ENCODE data around the gene KLRC4. TPM values are rescaled to one million over a fixed set of nuclear protein-coding genes. Genes with fewer than 3 reads are reported as not detected.
"Not testable (repeated sequence)": the region's sequence is repeated elsewhere in the genome, so short reads cannot be mapped to it uniquely, and the experiment has no call there.

KLRC4 gene
- total and polyA plus RNA-seq, 2 donors from 2014 or later = 1.4 TPM; not detected in 1

DNA sequence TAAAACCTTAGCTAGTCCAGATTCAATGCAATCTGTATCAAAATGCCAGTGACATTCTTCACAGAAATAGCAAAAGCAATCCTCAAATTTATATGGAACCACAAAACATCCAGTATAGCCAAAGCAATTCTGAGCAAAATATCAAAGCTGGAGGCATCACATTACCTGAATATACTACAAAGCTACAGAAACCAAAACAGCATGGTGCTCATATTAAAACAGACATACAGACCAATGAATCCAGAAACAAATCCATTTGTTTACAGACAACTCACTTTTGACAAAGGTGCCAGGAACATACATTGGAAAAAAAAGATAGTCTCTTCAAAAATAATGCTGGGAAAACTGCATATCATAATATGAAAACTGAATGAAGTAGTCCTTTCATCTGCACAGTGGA is 4.8 kb downstream of the KLRC4 start:
- FAIRE-seq = no peak
- no peaks in the 10 kb centered on the region for H3K36me3 ChIP-seq (ENCODE audit: control insufficient read depth in 2 of 3, insufficient read depth in 3 of 3, low read length in 3 of 3)

DNA sequence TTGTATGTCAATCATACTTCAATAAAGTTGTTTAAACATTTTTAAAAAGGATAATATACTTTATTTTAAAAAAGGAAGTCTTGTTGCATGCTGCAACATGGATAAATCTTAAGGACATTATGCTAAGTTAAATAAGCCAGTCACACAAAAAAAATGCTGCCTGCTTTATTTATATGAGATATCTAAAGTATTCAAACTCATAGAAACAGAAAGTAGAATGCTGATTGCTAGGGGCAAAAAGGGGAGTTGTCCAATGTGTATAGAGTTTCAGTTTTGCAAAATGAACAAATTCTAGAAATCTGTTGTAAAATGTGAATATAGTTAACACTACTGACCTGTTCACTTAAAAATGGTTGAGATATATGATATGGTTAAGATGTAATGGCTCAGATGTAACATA is 8.7 kb downstream of the KLRC4 start:
- Histone ChIP-seq H3K36me3 (ENCODE audit: control insufficient read depth in 2 of 3, insufficient read depth in 3 of 3, low read length in 3 of 3) (no peaks in the 10 kb centered on the region), H3K9me3 (ENCODE audit: control insufficient read depth in 2 of 3, insufficient read depth in 1 of 3, low read length in 3 of 3) (no peaks in the 10 kb centered on the region), H3K27me3 (ENCODE audit: control insufficient read depth, insufficient read depth, low read length) (no peaks in the 10 kb centered on the region), H3K27ac (ENCODE audit: low read depth in 2 of 2, low read length in 2 of 2) (no peak overlapping the region), H3K9ac (ENCODE audit: low read length in 3 of 3) (no peak overlapping the region), H3K4me3 (ENCODE audit: low read length in 3 of 3) (no peak overlapping the region), H3K4me1 (ENCODE audit: control insufficient read depth in 2 of 3, insufficient read depth in 2 of 3, low read depth in 1 of 3, low read length in 3 of 3) (no peaks in the 10 kb centered on the region)
- FAIRE-seq (no peak), DNase-seq (no peak)
- intact Hi-C loops (cut with DNase I) = no loop called here
- TF ChIP-seq, protein P1, sequence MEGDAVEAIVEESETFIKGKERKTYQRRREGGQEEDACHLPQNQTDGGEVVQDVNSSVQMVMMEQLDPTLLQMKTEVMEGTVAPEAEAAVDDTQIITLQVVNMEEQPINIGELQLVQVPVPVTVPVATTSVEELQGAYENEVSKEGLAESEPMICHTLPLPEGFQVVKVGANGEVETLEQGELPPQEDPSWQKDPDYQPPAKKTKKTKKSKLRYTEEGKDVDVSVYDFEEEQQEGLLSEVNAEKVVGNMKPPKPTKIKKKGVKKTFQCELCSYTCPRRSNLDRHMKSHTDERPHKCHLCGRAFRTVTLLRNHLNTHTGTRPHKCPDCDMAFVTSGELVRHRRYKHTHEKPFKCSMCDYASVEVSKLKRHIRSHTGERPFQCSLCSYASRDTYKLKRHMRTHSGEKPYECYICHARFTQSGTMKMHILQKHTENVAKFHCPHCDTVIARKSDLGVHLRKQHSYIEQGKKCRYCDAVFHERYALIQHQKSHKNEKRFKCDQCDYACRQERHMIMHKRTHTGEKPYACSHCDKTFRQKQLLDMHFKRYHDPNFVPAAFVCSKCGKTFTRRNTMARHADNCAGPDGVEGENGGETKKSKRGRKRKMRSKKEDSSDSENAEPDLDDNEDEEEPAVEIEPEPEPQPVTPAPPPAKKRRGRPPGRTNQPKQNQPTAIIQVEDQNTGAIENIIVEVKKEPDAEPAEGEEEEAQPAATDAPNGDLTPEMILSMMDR (IDR thresholded peaks at IDR 0.05; ENCODE audit: borderline replicate concordance, extremely low read depth, insufficient read depth) = no peak

More for the DNA sequence above, 4.8 kb downstream of the KLRC4 start:
- Histone ChIP-seq H3K27me3 (ENCODE audit: control insufficient read depth, insufficient read depth, low read length) (no peaks in the 10 kb centered on the region), H3K27ac (ENCODE audit: low read depth in 2 of 2, low read length in 2 of 2) (no peak overlapping the region), H3K4me3 (ENCODE audit: low read length in 3 of 3) (no peak overlapping the region), H3K9ac (ENCODE audit: low read length in 3 of 3) (no peak overlapping the region), H3K9me3 (ENCODE audit: control insufficient read depth in 2 of 3, insufficient read depth in 1 of 3, low read length in 3 of 3) (no peaks in the 10 kb centered on the region), H3K4me1 (ENCODE audit: control insufficient read depth in 2 of 3, insufficient read depth in 2 of 3, low read depth in 1 of 3, low read length in 3 of 3) (no peaks in the 10 kb centered on the region)
- intact Hi-C loops (cut with DNase I) = no loop called here
- TF ChIP-seq, protein P1 (IDR thresholded peaks at IDR 0.05; ENCODE audit: borderline replicate concordance, extremely low read depth, insufficient read depth) = no peak
- DNase-seq = no peak

DNA sequence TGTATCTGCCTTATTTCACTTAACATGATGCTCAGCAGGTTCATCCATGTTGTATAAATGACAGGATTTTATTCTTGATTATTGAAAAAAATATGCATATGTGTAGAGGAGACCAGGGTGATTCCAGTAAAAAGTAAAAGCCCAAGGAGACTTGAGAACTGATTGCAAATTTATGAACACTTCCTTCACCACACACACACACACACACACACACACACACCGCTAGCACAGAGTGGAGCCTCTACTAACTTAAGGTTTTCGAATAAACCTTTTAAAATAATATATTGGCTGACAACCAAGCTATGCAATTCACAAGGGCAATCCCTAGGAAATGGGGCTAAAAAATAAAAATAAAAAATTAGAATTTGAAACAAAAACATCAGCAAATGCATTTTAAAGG is 11.4 kb downstream of the KLRC4 start:
- intact Hi-C loops (cut with DNase I) = no loop called here
- no peaks in the 10 kb centered on the region for H3K9me3 ChIP-seq (ENCODE audit: control insufficient read depth in 2 of 3, insufficient read depth in 1 of 3, low read length in 3 of 3)
- no peaks in the 10 kb centered on the region for H3K4me1 ChIP-seq (ENCODE audit: control insufficient read depth in 2 of 3, insufficient read depth in 2 of 3, low read depth in 1 of 3, low read length in 3 of 3)
- no peak for DNase-seq
- H3K9ac ChIP-seq (ENCODE audit: low read length in 3 of 3) = no peak overlapping the region
- FAIRE-seq = no peak
- H3K27me3 ChIP-seq (ENCODE audit: control insufficient read depth, insufficient read depth, low read length) = no peaks in the 10 kb centered on the region
- no peaks in the 10 kb centered on the region for H3K36me3 ChIP-seq (ENCODE audit: control insufficient read depth in 2 of 3, insufficient read depth in 3 of 3, low read length in 3 of 3)
- no peak overlapping the region for H3K4me3 ChIP-seq (ENCODE audit: low read length in 3 of 3)
- no peak overlapping the region for H3K27ac ChIP-seq (ENCODE audit: low read depth in 2 of 2, low read length in 2 of 2)
- TF ChIP-seq, protein P1 (IDR thresholded peaks at IDR 0.05; ENCODE audit: borderline replicate concordance, extremely low read depth, insufficient read depth) = no peak

DNA sequence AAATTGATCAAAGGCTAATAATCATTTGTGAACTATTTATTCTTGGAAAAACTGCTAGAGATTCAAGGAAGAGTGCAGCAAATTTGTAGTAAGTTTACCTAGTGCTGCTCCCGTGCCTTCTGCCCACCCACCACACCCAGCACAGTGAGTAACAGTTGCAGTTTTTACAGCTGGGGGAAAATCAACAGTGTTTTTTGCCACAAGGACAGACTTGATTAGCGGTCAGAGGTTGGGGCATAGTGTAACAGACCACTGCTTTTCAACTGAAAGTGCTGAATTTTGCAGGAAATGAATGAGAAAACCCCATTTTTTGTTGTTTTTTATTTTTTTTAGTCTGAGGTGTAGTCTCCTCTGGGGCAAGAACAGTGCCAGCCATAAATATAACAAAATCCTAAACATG is 12.3 kb downstream of the KLRC4 start:
- FAIRE-seq (no peak), DNase-seq (no peak)
- Histone ChIP-seq H3K27ac (ENCODE audit: low read depth in 2 of 2, low read length in 2 of 2) (no peak overlapping the region), H3K9me3 (ENCODE audit: control insufficient read depth in 2 of 3, insufficient read depth in 1 of 3, low read length in 3 of 3) (no peaks in the 10 kb centered on the region), H3K4me3 (ENCODE audit: low read length in 3 of 3) (no peak overlapping the region), H3K36me3 (ENCODE audit: control insufficient read depth in 2 of 3, insufficient read depth in 3 of 3, low read length in 3 of 3) (no peaks in the 10 kb centered on the region), H3K9ac (ENCODE audit: low read length in 3 of 3) (no peak overlapping the region), H3K27me3 (ENCODE audit: control insufficient read depth, insufficient read depth, low read length) (no peaks in the 10 kb centered on the region), H3K4me1 (ENCODE audit: control insufficient read depth in 2 of 3, insufficient read depth in 2 of 3, low read depth in 1 of 3, low read length in 3 of 3) (no peaks in the 10 kb centered on the region)
- intact Hi-C loops (cut with DNase I) = no loop called here
- TF ChIP-seq, protein P1 (IDR thresholded peaks at IDR 0.05; ENCODE audit: borderline replicate concordance, extremely low read depth, insufficient read depth) = no peak

DNA sequence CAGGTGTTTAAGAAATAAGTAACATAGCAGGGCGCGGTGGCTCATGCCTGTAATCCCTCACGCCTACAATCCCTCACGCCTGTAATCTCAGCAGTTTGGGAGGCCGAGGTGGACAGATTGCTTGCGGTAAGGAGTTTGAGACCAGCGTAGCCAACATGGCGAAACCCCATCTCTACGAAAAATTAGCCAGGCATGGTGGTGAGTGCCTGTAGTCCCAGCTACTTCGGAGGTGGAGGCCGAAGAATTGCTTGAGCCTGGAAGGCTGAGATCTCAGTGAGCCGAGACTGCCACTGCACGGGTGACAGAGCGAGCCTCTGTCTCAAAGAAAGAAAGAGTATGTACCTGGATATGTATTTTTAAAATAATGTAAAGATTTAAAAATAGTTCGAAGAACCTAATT is 13.4 kb downstream of the KLRC4 start:
- FAIRE-seq; DNase-seq; H3K27ac ChIP-seq (ENCODE audit: low read depth in 2 of 2, low read length in 2 of 2); H3K4me3 ChIP-seq (ENCODE audit: low read length in 3 of 3); H3K4me1 ChIP-seq (ENCODE audit: control insufficient read depth in 2 of 3, insufficient read depth in 2 of 3, low read depth in 1 of 3, low read length in 3 of 3); H3K9me3 ChIP-seq (ENCODE audit: control insufficient read depth in 2 of 3, insufficient read depth in 1 of 3, low read length in 3 of 3); H3K36me3 ChIP-seq (ENCODE audit: control insufficient read depth in 2 of 3, insufficient read depth in 3 of 3, low read length in 3 of 3); intact Hi-C loops (cut with DNase I); H3K9ac ChIP-seq (ENCODE audit: low read length in 3 of 3); H3K27me3 ChIP-seq (ENCODE audit: control insufficient read depth, insufficient read depth, low read length): not testable (repeated sequence)
